ENCODE data around the gene GPS2. TPM values are rescaled to one million over a fixed set of nuclear protein-coding genes. Genes with fewer than 3 reads are reported as not detected.
A peak's percentile ranks its signal among the peaks of the same experiment; 100 is the strongest.

Gene GPS2
- total RNA-seq, 4 donors from 2014 or later: 69.5 to 130 (median 100) TPM

DNA sequence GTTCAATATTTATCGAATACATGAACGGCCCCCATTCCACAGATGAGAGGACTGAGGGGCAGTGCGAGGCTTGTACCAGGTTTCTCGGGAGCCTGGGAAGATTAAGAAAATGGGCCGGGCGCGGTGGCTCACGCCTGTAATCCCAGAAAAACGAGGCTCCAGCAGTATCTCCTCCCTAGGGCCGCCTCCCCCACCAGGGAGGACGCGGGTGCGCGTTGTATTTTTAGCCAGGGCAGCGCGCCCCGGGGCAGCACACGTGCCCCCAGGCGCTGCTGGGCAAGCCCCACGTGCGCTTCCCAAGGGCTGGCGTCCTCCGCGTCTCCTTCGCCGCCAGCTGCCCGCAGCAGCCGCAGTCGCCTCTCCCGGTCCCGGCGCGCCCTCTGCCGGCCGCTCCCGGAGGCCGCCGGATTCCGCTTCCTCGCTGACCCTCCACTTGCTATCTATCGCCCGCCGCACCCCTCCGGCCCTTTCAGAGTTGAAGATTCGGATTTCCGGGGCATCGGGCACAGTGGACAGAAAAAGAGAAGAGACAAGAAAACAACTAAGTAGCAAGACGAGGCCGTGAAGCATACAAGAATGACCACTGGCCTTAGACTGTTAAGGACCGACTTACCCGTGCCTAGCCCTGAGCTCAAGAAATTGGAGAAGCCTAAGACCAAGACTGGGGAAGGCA lies 18.8 kb downstream of the GPS2 start:
- Histone ChIP-seq H3K9me3 (no peaks in the 10 kb centered on the region), H3K4me1 (peaks cover 8 to 36% of the 10 kb centered on the region in 2 donors), H3K27me3 (no peaks in the 10 kb centered on the region), H3K4me3 (replicated peaks in 1 of 3) (no peak overlapping the region), H3K36me3 (no peaks in the 10 kb centered on the region), H3K27ac (peak overlapping the region in 1 of 3 donors; percentile 12)
- intact Hi-C loops (cut with DNase I): loop anchor here (2.0 to 5.0 kb wide), 2 partner anchors 16 to 254 kb away; partner anchors contain the start of genes SLC16A11 and SLC2A4
- peak; percentile 85 for DNase-seq
- TF ChIP-seq, protein P1, sequence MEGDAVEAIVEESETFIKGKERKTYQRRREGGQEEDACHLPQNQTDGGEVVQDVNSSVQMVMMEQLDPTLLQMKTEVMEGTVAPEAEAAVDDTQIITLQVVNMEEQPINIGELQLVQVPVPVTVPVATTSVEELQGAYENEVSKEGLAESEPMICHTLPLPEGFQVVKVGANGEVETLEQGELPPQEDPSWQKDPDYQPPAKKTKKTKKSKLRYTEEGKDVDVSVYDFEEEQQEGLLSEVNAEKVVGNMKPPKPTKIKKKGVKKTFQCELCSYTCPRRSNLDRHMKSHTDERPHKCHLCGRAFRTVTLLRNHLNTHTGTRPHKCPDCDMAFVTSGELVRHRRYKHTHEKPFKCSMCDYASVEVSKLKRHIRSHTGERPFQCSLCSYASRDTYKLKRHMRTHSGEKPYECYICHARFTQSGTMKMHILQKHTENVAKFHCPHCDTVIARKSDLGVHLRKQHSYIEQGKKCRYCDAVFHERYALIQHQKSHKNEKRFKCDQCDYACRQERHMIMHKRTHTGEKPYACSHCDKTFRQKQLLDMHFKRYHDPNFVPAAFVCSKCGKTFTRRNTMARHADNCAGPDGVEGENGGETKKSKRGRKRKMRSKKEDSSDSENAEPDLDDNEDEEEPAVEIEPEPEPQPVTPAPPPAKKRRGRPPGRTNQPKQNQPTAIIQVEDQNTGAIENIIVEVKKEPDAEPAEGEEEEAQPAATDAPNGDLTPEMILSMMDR (IDR thresholded peaks at IDR 0.05): peak; percentile 80 to 97 (median 93)
- TF ChIP-seq POLR2A (IDR thresholded peaks at IDR 0.05): no peak
- 6 to 9% methylated on average over 31 to 40 of the region's 51 CpGs for WGBS, 2 donors

DNA sequence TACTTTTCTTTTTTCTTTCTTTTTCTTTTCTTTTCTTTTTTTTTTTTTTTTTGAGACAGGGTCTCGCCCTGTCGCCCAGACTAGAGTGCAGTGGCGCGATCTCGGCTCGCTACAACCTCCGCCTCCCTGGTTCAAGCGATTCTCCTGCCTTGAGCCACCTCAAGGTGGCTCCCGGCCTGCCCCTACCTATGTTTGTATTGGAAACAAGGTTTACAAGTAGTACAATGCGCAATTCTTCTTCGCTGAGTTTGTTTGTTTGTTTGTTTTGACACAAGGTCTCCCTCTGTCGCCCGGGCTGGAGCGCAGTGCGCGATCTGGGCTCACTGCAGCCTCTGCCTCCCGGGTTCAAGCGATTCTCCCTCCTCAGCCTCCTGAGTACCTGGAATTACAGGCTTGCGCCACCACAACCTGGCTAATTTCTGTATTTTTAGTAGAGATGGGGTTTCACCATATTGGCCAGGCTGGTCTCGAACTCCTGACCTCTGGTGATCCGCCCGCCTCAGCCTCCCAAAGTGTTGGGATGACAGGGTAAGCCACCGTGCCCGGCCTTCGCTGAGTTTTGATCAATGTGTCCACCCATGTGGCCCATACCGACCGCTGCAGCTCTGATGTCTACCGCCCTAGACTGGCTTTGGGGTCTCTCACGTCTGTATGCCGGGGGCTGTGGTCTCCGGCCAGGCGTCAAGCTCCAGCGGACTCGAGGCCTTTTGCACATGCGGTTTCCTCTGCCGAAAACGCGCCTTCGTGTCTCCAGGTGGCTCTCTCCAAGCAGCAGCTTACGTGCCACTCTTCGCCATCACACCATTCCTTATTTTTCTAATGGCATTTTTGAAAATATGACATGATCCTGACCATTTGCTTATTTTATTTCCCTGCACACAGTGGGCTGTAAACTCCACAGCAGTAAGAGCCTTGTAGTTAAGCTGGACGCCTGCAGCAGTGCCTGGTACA lies 19.7 kb downstream of the GPS2 start:
- H3K27me3 ChIP-seq: no peaks in the 10 kb centered on the region
- peak overlapping the region in 1 of 3 donors; percentile 14 for H3K4me3 ChIP-seq (replicated peaks in 1 of 3)
- TF ChIP-seq, protein P1 (IDR thresholded peaks at IDR 0.05): no peak
- TF ChIP-seq POLR2A (IDR thresholded peaks at IDR 0.05): no peak
- H3K4me1 ChIP-seq: peaks cover 8 to 36% of the 10 kb centered on the region in 2 donors
- H3K27ac ChIP-seq: peak overlapping the region in 1 of 3 donors; percentile 12
- H3K9me3 ChIP-seq: no peaks in the 10 kb centered on the region
- DNase-seq: peak in 1 of 2 donors; percentile 19
- 59 to 63% methylated on average over 42 of the region's 42 CpGs for WGBS, 2 donors
- intact Hi-C loops (cut with DNase I): loop anchor here (2.0 to 5.0 kb wide), 2 partner anchors 15 to 253 kb away; partner anchors contain the start of genes SLC16A11 and SLC2A4
- H3K36me3 ChIP-seq: no peaks in the 10 kb centered on the region

DNA sequence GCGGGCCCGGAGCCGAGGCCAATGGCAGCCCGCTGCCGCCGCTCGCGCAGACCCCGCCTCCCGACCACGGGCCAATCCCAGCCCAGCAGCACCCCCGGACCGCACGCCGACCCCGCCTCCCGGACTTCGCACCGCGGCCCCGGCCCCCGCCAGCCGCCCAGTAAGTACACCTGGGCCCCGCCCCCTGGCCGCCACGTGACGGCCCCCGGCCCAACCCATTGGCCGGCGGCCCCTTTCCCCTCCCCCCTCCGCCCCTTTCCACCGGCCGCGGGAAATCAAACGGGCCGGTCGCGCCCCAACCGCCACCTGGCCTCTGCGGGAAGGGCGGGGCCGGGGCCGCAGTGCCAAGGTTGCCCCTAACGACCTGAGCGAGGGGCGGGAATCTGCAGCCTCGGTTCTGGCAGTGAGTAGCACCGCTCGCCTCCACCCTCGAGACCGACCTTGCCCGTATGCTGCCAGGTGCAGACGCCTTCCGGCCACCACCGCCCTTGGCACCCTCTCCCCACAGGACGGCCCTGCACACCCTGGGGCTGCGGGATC lies 20.5 kb downstream of the GPS2 start, which contains the start of gene YBX2:
Gene YBX2, minus strand, starts transcription at position 26 of the 540 bp plus-strand sequence. CDS start 139 bp downstream, outside the sequence.
- DNase-seq: peak; percentile 70 to 80
- intact Hi-C loops (cut with DNase I): loop anchor here (5.0 kb wide), 1 partner anchor 252 kb away; the partner anchor contains the start of gene SLC16A11
- Histone ChIP-seq H3K9me3 (no peaks in the 10 kb centered on the region), H3K4me3 (replicated peaks in 1 of 3) (peak within 1 kb of the TSS in 1 of 3 donors; percentile 14), H3K36me3 (no peaks in the 10 kb centered on the region), H3K27me3 (no peaks in the 10 kb centered on the region), H3K4me1 (peaks cover 8 to 36% of the 10 kb centered on the region in 2 donors), H3K27ac (no peak within 1 kb of the TSS)
- TF ChIP-seq, protein P1 (IDR thresholded peaks at IDR 0.05): no peak
- 2 to 6% methylated on average over 12 to 28 of the region's 57 CpGs for WGBS, 2 donors

DNA sequence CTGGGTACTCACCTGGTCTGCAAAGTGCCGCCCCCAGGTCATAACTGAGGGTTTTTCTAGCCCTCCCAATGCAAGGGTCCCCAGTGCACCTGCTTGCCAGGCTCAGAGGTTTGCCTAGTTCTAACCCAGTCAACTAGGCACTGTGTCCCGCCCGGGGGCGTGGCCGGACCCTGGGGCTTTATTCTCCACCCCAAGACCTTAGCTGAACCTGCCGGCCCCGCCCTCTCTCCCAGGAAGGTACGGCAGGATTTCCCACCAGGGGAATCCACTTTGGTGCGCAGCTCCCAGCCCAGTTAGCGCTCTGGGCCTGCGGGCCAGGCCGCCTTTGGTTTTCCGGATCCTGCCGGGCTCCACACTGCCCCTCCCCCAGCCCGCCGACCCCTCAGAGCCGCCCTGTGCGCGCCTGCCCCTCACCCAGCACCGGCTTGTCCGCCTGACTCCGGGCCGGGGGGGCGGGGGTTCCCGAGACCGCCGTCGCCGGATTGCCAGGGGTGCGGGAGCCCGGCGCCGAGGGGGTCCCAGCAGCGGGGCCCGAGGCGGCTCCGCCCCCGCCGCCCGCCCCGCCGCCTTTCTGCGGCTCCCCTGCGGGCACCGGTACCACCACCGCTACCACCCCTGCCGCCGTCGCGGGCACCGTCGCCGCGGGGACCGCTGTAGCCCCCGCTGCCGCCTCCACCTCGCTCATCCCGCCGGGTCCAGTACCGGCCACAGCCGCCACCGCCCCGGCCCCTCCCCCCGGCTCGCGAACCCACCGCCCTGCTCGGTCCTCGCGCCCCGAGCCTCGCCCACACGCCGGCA lies 21.1 kb downstream of the GPS2 start:
- Histone ChIP-seq H3K4me1 (peaks cover 8 to 36% of the 10 kb centered on the region in 2 donors), H3K27me3 (no peaks in the 10 kb centered on the region), H3K4me3 (replicated peaks in 1 of 3) (peak overlapping the region in 1 of 3 donors; percentile 14), H3K9me3 (no peaks in the 10 kb centered on the region), H3K27ac (no peak overlapping the region), H3K36me3 (no peaks in the 10 kb centered on the region)
- intact Hi-C loops (cut with DNase I): no loop called here
- WGBS, 2 donors: 28 to 34% methylated on average over 12 to 15 of the region's 75 CpGs
- no peak for TF ChIP-seq POLR2A (IDR thresholded peaks at IDR 0.05)
- TF ChIP-seq, protein P1 (IDR thresholded peaks at IDR 0.05): no peak
- peak; percentile 64 to 80 for DNase-seq
